NCI-H1436 treated with DMSO at 0.1 percent for 48 hours (cell line): ENCODE measurements around the gene SUV39H2.
"Not testable (repeated sequence)": the region's sequence is repeated elsewhere in the genome, so short reads cannot be mapped to it uniquely, and the experiment has no call there.

Experiments
- DNase-seq: peaks from one replicate; lab custom pipeline; 2025; lab: John Stamatoyannopoulos, UW

The SUV39H2 gene

GRCh38 chr10:14878266-14879123, at the start of gene SUV39H2:
Gene SUV39H2, plus strand, starts transcription at chr10:14878866. Its CDS starts 23 bp downstream, at chr10:14878889.
- peak; percentile 62 for DNase-seq

- no peak for DNase-seq
These were observed 45.6 kb upstream of the SUV39H2 start for GRCh38 chr10:14833106-14833505.

GRCh38 chr10:14836208-14836607, 42.5 kb upstream of the SUV39H2 start:
- DNase-seq, result no peak

GRCh38 chr10:14837003-14837756, 41.5 kb upstream of the SUV39H2 start:
- DNase-seq, result no peak

GRCh38 chr10:14837757-14838581, 40.7 kb upstream of the SUV39H2 start, which contains the start of the genes CDNF, HSPA14 and MSANTD7:
Gene CDNF, minus strand, starts transcription at chr10:14838037. Its CDS starts 91 bp downstream, at chr10:14837946.
Gene HSPA14, plus strand, starts transcription at chr10:14838306. Its CDS starts 97 bp downstream, at chr10:14838403.
Gene MSANTD7, plus strand, starts transcription at chr10:14838306. Its CDS starts 3,979 bp downstream, at chr10:14842285.
- DNase-seq, result peak; percentile 91

- no peak for DNase-seq
These were observed 39.9 kb upstream of the SUV39H2 start for GRCh38 chr10:14838582-14839304.

GRCh38 chr10:14839305-14839695, 39.4 kb upstream of the SUV39H2 start:
- DNase-seq, result no peak

- no peak for DNase-seq
These were observed 38.5 kb upstream of the SUV39H2 start for GRCh38 chr10:14840178-14840577.

- DNase-seq, result no peak
These were observed 35.2 kb upstream of the SUV39H2 start for GRCh38 chr10:14843327-14843988.

- DNase-seq, result no peak
These were observed 33.7 kb upstream of the SUV39H2 start for GRCh38 chr10:14844948-14845347.

- no peak for DNase-seq
These were observed 26.4 kb upstream of the SUV39H2 start for GRCh38 chr10:14852236-14852635.

GRCh38 chr10:14855453-14855852, 23.2 kb upstream of the SUV39H2 start:
- DNase-seq, result no peak

- no peak for DNase-seq
These were observed 20.2 kb upstream of the SUV39H2 start for GRCh38 chr10:14858338-14858960.

- no peak for DNase-seq
These were observed 19.6 kb upstream of the SUV39H2 start for GRCh38 chr10:14859043-14859442.

- no peak for DNase-seq
These were observed 18.9 kb upstream of the SUV39H2 start for GRCh38 chr10:14859775-14860174.

GRCh38 chr10:14860791-14861190, 17.9 kb upstream of the SUV39H2 start:
- no peak for DNase-seq

GRCh38 chr10:14864466-14864865, 14.2 kb upstream of the SUV39H2 start:
- not testable (repeated sequence) for DNase-seq

GRCh38 chr10:14864871-14865270, 13.8 kb upstream of the SUV39H2 start:
- not testable (repeated sequence) for DNase-seq

GRCh38 chr10:14873090-14873760, 5.4 kb upstream of the SUV39H2 start:
- no peak for DNase-seq

GRCh38 chr10:14875941-14876340, 2.7 kb upstream of the SUV39H2 start:
- no peak for DNase-seq
